ENCODE data around the gene TSPAN33.

Gene TSPAN33

DNA sequence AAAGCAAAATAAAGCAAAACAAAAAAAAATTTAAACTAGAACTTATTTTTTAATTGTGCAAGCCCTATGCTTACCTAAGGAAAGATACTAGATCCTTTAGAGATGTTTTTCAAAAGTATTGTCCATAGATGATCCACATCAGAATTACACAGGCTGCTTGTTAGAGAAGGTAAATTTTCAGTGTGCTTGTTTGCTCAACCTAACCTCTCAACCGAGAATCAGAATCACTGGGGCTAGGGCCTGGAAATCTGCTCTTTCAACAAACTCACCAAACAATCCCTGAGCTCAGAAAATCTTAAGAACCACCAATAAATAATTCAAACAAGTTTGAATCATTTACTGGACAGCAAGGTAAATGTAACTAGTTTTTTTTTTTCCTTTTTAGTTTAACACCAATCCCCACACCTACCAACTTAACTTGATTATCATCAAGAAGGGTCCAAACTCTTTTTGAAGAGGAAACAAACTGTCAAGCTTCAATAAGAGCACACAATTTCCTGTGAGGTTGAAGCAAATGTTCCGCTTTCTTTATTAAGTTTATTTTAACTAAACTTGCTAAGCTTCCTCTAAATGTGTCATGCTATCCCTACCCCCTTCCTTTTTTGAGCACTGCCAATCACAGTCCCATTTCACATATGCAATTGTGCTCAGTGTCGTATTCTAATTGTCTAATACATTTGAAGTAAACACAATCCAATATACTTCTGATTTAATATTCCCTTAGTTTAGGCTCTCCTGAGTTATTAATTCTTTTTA, 7.4 kb upstream of the TSPAN33 start:
- no peak for DNase-seq

DNA sequence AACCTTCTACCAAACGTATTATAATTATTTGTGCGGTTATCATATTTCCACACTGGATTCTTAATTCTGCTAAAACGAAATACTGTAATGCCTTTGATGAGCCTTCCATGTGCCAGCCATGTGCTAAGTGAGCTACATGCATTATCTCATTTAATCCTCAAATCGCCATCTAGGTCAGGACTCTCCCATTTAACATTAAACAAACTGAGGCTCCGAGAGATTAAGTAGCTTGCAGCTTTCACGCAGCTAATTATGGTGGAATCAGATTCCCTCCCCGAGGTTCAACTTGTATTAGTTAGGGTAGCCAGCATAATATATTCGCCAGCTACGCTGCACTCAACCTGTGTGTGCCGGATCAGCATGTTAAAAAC, 798 bp upstream of the TSPAN33 start:
- no peak for DNase-seq

DNA sequence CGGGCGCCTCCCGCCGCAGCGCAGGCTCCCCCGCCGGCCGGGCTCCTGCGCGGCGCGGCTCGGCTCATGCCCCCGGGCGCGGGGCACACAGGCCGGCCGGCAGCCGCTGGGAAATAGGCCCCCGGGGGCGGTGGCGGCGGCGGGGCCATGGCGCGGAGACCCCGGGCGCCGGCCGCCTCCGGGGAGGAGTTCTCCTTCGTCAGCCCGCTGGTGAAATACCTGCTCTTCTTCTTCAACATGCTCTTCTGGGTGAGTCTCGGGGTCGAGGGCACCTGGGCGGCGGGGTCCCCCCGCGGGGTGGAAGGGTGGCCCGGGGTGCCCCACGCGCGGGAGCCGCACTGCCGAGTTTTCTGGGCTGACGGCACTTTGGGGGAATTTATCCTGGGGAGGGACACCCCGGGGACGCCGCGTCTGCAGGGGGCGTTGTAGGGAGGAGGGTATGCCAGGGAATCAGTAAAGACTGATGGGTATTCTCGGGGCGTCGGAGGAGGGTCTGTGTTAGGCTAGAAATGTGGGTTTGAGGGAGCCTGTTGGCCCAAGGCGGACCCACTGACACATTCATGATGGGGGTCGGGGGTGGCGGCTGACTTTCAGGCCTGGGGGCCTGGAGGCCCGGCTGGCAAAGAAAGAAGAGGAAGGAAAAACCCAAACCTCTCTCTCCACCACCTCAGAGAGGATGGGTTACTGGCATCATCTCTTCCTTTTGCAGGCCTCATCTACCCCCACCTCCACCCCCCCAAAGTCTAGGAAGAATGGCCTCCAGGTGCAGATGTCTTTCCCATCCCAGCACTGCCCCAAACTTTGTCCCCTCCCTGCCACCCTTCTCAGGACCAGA, 544 bp downstream of the TSPAN33 start:
- no peak for DNase-seq

DNA sequence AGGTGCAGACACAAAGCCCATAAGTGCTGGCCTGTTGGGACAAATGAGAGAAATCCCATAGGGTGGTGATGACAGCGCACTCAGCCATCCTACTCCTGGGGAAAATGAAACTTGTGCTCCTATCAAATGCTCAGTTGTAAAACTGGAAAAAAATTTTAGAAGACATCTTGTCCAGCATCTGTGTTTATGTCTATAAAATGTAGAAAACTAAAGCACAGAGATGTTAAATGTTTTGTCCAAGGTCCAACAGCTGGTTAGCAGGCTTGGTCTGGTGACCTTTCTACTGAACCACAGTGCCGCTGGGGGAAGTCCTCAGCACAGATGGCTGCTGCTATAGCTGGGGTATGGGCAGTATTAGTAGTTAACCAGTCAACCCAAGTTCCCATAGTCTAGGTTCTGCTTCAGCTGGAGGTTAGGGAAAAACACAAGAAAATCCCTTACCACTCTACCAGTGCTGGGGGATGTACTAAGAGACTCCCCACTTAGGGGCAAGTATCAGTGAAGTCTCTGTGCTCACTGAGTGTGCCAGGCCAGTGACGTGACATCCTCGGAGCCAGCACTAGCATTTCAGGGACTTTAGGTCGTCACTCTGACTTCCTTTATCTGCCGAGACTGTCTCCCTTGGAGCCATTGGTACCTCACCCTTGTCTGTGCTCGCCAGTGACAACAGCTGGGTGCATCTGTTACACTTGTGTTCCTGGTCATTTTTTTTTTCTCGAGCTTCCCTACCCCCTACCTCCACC, 1.9 kb downstream of the TSPAN33 start:
- DNase-seq: no peak

DNA sequence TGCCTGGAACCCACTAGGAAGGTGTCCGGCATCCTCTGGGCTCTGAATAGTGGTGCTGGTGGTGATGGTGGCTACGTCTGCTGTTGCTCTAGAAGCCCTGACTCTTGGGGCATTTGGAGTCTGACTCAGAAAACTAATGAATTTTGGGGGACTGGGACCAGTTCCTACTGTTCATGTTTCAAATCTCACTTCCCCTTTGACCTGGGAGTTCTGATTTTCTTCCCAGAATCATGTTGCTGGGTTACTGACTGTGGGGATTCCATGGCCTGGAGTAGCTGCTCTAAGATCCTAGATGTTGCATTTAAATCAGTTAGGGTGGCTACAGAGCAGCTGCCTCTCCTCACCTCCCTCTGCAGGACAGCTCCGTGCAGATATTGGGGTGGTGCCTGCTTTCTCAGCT, 3.2 kb downstream of the TSPAN33 start:
- DNase-seq: no peak

DNA sequence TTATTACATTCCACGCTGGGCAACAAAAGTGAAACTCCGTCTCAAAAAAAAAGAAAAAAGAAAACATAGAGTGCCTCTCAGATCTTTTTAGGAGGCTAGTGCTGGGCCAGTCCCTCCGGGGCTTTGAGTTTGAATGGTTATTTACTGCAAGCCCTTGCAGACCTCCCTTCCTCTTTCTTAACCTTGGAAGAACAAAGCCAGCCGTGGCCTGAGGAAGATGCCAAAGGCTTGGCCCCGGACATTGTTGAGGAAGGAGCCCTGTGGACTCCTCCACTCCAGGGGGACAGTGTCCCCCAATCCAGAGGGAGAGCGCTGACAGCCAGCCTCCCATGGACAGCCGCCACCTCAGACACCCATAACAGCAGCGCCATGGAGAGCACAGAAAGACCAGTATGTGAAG, 5.0 kb downstream of the TSPAN33 start:
- no peak for DNase-seq

DNA sequence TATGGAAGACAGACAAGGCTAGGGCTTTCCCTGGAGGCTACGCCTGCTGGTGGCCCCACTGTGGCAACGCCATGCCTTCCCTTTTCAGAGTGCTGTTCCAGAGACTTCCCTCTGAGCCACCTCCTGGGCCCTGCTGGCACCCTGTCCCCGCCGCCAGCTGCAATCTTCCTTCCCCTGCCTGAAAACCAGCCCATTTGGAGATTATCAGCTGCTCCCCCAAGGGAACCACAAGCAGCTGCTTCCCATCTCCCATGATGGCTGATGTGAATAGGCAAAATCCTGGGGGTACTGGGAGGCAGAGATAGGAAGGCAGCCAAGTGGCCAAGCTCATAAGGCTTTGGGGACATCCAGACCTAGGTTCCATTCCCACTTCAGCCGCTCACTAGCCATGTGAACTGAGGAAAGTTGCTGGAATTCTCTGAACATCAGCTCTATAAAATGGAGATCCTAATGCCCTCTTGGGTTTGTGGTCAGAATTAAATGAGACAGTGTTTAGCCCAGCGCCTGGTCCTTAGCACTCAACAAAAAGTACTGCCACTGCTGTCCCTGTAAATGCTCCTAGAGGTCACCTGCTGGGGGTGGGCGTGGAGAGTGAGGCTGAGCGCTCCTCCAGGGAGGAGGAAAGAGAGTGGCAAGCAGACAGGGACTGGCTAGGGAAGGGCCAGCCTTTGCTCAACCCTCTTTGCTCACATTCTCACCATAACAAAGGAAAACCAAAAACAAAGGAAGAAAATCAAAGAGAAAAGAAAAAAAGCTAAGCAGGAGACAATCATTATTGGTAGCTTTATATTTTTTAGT, 5.9 kb downstream of the TSPAN33 start:
- no peak for DNase-seq

DNA sequence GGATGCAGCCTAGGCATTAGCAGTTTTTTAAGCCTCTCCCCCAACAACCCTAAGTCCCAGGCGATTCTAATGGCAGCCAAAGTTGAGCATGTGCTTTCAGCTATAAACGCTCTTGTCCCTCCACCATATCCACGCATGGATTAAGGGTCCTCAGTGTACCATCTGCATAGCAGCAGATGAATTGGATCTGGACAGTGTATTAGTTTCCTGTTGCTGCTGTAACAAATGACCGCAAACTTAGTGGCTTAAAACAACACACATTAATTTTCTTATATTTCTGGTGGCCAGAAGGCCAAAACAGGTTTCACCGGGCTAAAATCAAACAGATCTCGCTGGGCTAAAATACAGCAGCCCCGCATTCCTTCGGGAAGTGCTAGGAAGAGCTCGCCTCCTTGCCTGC, 13.1 kb downstream of the TSPAN33 start:
- DNase-seq: no peak

DNA sequence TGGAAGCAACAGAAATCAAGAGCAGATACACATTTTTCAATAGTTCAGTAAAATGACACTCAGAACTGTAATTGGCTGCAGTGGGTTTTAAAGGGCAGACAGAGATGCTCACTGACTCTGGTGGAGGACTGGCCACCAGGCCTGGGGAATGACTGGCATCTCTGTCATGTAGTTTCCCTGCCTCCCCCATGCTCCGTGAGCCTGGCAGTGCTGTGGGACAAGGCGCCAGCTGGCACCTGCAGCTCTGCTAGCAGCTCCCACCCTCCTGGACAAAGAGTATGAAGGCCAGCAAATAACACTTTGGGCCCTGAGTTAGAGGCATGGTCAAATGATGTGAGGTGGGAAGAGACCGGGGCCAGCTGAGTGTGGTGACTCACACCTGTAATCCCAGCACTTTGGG, 15.0 kb downstream of the TSPAN33 start:
- DNase-seq: no peak

DNA sequence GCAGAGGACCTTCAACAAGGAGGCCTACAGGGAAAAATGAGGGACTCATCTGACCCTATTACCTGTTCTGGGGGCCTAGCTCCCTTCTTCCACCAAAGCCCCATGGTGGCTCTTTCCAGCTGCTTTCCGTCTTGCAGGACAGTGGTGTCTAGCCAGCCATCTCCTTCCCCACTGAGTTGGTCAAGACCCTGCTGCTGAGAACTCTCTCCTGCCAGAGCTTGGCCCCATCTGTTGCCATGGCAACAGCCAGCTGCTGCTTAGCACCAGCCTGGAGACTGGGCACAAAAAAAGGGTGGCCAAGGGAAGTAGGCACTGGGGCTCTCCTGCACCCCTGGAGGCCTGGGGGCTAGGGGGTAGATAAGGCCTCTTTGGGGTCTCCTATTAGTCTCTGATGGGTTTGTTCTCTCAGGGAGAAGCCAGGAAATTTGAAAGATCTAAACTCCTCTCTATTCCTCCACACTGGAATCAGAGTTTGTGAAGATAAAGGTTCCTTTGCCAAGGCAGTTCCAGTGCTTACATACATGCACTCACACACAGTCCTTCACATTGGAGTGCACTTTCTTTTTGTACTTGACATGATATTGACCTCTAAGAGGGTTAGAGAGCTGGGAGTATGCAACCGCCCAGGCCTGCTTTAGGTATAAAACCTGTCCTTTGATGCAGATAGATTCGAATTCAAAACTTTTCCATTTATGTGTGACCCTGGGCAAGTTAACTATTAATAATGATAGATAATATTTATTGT, 15.8 kb downstream of the TSPAN33 start:
- no peak for DNase-seq

DNA sequence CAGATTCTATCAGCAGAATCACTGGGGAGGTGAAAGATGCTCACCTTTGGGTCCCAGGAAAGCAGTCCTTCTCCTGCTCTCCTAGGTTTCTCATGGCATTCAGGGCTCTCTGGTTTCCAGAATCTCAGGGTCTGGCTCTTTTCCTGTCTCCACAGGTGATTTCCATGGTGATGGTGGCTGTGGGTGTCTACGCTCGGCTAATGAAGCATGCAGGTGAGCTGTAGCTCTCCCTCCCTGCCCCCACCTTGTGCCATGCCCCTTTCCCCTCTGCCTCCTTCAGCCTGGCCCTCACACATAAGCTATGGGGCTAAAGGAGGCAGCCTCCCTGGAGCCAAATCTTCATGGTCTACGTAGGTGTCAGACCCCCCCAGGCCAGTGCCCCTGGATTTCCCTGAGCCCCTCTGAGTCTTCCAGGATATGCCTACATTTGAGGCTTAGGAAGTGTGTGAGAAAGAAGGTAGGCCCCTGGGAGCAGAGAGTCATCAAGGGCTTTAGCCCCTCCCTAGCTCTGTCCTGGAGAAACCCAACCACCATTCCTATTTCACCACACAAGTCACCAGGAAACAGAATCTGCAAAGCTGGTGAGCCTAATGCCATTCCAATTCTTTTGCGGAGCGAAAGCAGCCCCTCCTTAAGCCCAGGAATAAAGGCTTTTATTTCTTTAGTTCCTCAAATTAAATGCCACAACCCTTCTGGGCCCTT, 17.2 kb downstream of the TSPAN33 start:
- no peak for DNase-seq

DNA sequence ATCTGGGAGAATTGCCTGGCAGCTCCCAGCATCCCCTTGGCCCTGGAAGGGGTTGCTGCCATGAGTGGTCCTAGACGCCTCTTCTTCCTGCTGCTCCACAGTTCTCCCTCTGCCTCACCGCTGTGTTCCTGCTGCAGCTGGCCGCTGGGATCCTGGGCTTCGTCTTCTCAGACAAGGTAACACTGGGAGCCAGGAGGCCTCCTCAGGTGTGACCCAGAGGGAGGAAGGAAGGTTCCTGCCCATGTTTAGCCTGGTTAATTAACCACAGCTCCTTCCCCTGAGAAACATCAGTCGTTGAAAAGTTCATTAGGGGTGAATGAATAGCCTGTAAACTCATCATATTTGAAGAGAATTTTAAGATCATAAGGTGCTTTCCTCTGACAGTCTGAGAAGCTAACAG, 18.2 kb downstream of the TSPAN33 start:
- no peak for DNase-seq

DNA sequence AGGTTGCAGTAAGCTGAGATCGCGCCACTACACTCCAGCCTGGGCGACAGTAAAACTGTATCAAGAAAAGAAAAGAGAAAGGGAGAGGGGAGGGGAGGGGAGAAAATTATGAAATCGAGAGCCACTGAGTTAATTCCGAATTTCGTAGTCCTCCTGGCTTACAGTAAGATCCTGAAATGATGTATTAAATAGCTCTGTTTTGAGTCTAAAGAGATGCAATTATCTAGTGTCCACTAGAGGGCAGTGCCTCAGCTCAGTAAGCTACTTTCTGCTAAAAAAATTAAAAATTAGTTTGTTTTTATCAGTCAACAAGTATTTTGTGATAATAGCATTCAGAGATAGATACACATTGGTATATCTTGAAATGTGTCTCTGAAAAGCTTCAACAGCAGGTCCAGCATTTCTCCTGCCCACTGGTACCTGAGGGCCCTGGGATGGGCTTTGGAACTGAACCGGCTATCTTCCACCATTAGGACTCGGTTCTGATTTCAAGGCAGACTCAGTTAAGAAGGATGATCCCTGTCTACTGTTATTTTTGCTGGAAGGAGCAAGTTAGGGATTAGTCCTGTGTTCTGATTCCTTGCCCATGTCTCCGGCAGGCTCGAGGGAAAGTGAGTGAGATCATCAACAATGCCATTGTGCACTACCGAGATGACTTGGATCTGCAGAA, 19.5 kb downstream of the TSPAN33 start:
- DNase-seq: no peak

DNA sequence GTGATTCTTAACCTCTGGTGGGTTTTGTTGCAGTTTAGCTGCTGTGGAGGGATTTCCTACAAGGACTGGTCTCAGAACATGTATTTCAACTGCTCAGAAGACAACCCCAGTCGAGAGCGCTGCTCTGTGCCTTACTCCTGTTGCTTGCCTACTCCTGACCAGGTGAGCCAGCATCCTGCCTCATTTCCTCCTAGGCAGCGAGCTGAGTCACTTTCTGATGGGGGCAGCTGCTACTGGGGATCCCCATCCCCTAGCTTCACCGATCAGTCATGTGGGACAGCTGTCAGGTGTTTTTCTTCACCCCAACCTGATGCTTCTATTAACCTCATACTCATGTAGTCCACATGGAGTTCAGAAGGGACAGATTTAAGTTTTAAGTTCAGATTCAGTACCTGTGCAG, 22.2 kb downstream of the TSPAN33 start:
- DNase-seq: no peak

DNA sequence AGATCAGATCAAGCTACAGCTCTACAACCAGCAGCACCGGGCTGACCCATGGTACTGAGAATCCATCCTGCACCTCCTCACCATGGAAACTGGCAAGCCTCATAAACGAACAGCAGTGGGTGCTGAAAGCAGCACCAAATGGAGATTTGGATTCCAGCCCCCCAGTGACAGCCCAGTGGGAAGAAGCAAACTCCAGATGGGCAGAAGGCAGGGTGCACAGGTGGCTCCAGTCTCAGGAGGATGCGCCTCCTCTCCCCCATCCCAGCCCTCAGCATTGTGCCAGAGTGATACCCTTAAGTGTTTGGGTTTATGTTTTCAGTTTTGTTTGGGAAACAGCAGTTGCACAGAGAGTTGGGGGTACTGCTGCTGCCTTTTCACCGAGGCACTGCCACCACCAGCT, 23.3 kb downstream of the TSPAN33 start:
- no peak for DNase-seq

DNA sequence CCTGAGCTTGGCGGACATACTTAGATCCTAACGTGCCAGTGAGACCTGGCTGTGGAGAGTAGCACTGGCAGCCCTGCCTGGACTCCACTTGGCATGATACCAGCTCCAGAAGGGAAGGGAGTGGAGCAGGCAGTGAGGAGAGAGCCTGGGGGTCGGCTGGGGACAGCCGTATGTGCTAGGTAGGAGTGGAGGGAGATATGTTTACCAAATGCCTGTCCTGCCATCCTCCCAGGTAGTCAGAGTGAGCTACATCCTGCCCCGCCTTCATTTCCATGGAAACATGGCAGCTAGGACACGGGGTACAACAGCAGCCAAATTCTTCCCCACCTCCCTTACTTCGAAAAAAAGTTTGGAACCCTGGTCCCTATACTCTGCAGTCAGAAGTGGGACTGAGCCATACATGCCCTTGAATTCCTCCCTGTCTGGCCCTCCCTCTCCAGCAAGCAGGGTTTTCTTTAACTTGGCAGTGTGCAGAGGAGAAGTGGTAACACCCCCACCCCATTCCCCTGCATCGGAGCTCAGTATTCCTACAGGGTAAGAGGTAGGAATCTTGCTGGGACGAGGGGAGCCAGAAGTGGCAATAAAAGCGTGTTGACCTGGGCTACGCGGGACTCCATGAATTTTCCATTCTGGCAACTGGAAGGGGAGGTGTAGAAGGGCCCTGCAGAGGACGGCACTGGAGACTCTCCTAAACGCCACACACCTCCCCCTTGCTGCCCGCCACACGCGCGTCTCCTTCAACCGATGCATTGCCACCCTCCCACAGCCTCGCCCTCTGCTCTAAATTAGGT, 23.9 kb downstream of the TSPAN33 start:
- no peak for DNase-seq

DNA sequence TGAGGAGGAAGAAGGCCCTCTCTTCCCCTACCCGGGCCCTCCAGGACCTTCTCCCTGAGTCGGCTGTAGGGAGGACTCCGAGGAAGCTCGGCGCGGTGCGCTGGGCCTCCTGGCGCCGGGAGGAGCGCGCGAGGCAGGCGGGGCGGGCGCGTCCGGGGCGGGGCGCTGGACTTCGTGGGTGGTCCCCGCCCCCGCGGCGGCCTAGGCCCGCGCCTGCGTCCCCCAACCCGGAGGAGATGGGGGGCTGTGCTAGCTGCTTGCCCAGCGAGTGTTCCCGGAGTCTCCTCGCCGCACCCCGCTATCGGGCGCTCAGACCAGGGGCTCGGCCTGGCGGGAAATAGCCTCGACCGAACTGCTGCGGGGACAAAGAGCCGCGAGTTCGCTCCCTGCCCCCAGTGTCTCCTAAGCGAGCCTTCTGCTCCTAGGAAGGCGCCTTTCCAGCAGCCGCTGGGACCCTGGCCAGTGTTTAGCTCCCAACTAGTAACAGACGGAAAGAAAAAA, 24.7 kb downstream of the TSPAN33 start:
- no peak for DNase-seq

DNA sequence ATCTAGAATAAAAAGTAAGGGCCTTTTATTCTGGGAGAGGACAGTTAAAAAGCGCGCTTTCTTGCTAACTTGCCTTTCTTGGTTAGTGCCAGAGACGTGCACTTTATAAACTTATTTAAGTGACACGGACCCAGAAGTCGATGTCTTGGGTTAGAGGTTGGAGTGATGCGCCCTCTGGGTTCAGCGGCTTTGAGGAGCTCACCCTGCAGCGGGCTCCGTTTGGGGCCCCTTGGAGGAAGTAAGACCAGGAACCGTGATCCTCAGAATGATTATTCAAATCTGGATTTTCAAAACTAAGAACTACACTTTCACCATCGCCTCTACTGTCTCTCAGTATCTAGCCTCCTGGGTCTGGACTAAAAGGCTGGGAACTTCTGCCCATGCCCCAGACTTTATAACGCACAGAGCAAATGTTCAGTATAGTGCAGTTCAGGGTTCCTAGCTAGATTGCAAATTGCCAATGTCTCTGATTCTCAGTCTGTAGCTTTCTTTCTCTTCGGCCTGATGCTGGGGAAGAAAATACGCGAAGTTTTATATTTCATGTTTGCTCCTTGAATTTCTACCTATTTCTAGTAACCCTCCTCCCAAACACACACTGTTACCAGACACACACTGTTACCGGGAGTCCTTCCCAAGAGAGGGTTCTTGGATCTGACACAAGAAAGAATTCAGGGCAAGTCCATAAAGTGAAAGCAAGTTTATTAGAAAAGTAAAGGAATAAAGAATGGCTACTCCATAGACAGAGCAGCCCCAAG, 25.4 kb downstream of the TSPAN33 start:
- DNase-seq: no peak

DNA sequence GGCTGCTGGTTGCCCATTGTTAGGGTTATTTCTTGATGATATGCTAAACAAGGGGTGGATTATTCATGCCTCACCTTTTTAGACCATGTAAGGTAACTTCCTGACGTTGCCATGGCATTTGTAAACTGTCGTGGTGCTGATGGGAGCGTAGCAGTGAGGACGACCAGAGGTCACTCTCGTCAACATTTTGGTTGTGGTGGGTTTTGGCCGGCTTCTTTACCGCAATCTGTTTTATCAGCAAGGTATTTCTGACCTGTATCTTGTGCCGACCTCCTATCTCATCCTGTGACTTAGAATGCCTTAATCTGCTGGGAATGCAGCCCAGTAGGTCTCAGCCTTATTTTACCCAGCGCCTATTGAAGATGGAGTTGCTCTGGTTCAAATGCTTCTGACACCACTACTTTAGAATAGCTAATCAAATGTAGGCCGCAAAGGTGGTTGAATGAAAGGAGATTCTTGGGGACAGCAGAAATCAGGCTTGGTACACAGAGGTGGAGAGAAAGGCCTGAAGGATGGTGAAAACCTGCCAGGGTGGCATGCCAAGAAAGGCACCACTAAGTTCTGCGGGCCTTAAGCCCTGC, 26.0 kb downstream of the TSPAN33 start:
- no peak for DNase-seq

All from stimulated activated naive CD4-positive, alpha-beta T cell treated with Interleukin-2 at 50 U/mL for 16 hours (primary cell).